ENCODE data around the gene CDH5.

DNA sequence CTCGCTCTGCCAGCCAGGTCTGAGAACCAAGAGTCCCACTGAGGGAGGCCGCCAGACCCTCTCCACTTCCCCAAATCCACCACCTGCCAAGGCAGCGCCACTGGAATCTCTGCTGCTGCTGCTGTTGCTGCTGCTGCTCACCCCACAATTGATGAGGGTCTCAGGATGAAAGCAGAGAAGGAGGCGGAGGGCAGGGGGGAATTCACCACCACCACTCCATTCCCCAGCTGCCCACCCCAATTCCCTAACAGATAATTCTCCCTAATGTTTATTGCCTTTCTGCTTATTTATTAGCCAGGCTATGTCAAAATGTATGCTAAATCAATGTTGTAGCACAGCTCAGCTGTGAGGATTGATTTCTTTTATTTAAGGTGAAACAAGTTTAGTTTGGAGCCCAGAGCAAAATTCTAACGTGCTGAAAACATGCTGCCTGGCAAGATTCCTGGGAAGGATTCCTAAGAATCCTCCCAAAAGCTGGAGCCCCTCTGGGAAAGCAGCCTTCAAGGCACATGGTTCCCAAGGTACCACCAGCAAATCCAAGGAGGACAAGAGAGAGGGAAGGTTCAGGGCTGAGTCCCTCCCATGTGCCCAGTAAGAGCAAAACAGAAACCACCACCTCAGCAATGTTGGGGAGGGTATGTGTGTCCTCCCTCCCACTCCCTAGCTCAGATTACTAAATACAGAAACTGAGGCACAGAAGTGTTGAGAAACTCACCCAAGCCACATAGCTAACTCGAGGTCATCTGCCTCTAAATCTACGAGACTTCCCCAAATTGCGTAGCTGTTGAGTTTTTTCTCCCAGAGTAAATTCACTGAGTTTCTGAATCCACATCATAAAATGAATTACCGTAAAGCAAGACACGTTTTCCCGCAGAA is 12.2 kb upstream of the CDH5 start:
- TF ChIP-seq, protein P1, sequence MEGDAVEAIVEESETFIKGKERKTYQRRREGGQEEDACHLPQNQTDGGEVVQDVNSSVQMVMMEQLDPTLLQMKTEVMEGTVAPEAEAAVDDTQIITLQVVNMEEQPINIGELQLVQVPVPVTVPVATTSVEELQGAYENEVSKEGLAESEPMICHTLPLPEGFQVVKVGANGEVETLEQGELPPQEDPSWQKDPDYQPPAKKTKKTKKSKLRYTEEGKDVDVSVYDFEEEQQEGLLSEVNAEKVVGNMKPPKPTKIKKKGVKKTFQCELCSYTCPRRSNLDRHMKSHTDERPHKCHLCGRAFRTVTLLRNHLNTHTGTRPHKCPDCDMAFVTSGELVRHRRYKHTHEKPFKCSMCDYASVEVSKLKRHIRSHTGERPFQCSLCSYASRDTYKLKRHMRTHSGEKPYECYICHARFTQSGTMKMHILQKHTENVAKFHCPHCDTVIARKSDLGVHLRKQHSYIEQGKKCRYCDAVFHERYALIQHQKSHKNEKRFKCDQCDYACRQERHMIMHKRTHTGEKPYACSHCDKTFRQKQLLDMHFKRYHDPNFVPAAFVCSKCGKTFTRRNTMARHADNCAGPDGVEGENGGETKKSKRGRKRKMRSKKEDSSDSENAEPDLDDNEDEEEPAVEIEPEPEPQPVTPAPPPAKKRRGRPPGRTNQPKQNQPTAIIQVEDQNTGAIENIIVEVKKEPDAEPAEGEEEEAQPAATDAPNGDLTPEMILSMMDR (IDR thresholded peaks at IDR 0.05; ENCODE audit: extremely low read depth in 1 of 2, insufficient read depth in 1 of 2, low read depth in 1 of 2, low read length in 2 of 2), result no peak
- no peak for TF ChIP-seq POLR2A (IDR thresholded peaks at IDR 0.05; ENCODE audit: low read depth, low read length)
- no peak for TF ChIP-seq EZH2 (IDR thresholded peaks at IDR 0.05; ENCODE audit: borderline replicate concordance, low read depth, low read length, severe bottlenecking)
- TF ChIP-seq, protein P2, sequence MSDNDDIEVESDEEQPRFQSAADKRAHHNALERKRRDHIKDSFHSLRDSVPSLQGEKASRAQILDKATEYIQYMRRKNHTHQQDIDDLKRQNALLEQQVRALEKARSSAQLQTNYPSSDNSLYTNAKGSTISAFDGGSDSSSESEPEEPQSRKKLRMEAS (IDR thresholded peaks at IDR 0.05; ENCODE audit: insufficient read depth, insufficient read length), result no peak
- TF ChIP-seq GATA2 (IDR thresholded peaks at IDR 0.05; ENCODE audit: insufficient read depth, insufficient read length, low read depth, low read length), result no peak
- TF ChIP-seq POLR2AphosphoS5 (IDR thresholded peaks at IDR 0.05; ENCODE audit: insufficient read depth, low read depth, low read length), result no peak

All from endothelial cell of umbilical vein (primary cell).